LNCaP clone FGC (cell line): ENCODE data around the gene NOM1.
A peak's percentile ranks its signal among the peaks of the same experiment; 100 is the strongest.
"Not testable (repeated sequence)": the region's sequence is repeated elsewhere in the genome, so short reads cannot be mapped to it uniquely, and the experiment has no call there.

ENCODE experiments used
- DNase-seq: peaks from one replicate; pipeline ENCODE4 v3.0.0-alpha.2; 2011; ENCODE audit warnings: low read depth
- H3K4me3 ChIP-seq: 2 replicates; pipeline ENCODE4 v1.5.1; 2011; ENCODE audit warnings: mild to moderate bottlenecking, low read depth, low read length, control low read depth
- TF ChIP-seq, protein P1 (sequence below): IDR thresholded peaks from 2 replicates; pipeline ENCODE4 v1.5.1; 2012; ENCODE audit warnings: mild to moderate bottlenecking; ENCODE audit not compliant: control insufficient read depth, insufficient read depth; ENCODE audit errors: extremely low read depth

Gene NOM1

GRCh38 chr7:156932006-156932405 lies 17.5 kb upstream of the NOM1 start:
- H3K4me3 ChIP-seq = 0 out of 2 replicates have a peak overlapping the region, but pooled peaks have one; percentile 14
- TF ChIP-seq, protein P1, sequence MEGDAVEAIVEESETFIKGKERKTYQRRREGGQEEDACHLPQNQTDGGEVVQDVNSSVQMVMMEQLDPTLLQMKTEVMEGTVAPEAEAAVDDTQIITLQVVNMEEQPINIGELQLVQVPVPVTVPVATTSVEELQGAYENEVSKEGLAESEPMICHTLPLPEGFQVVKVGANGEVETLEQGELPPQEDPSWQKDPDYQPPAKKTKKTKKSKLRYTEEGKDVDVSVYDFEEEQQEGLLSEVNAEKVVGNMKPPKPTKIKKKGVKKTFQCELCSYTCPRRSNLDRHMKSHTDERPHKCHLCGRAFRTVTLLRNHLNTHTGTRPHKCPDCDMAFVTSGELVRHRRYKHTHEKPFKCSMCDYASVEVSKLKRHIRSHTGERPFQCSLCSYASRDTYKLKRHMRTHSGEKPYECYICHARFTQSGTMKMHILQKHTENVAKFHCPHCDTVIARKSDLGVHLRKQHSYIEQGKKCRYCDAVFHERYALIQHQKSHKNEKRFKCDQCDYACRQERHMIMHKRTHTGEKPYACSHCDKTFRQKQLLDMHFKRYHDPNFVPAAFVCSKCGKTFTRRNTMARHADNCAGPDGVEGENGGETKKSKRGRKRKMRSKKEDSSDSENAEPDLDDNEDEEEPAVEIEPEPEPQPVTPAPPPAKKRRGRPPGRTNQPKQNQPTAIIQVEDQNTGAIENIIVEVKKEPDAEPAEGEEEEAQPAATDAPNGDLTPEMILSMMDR = no peak
- peak; percentile 92 for DNase-seq

GRCh38 chr7:156935250-156935649 lies 14.3 kb upstream of the NOM1 start:
- TF ChIP-seq, protein P1 = no peak
- H3K4me3 ChIP-seq = no peak overlapping the region
- no peak for DNase-seq

GRCh38 chr7:156936766-156937165 lies 12.7 kb upstream of the NOM1 start:
- H3K4me3 ChIP-seq, DNase-seq: not testable (repeated sequence)

DNA sequence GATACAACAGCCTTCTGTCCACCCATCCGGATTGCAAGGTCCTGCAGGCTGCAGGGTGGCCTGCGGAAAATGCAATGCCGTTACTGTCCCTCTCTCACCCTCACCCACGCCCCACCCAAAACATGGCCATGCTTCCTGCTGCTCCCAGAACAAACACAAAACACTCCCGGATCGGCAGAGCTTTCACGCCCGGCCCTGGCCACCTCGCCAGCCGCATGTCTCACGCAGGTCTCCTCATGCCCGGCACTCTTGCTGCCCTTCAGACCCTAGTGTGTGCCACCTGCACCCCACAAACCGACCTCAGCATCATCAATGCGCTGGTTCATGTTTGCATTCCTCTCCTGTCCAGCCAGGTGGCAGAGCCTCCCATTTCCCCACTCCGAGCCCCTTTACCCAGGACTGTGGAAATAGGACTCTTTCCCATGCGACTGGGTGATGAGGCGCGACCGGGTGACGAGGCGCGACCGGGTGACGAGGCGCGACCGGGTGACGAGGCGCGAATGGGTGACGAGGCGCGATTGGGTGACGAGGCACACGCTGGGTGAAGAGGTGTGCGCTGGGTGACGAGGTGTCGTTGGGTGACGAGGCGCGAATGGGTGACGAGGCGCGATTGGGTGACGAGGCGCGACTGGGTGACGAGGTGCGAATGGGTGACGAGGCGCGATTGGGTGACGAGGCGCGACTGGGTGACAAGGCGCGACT lies 8.9 kb upstream of the NOM1 start:
- TF ChIP-seq, protein P1 = no peak
- no peak for DNase-seq
- no peak overlapping the region for H3K4me3 ChIP-seq

- no peak for DNase-seq
- no peak overlapping the region for H3K4me3 ChIP-seq
- TF ChIP-seq, protein P1 = no peak
These were observed 7.9 kb upstream of the NOM1 start for GRCh38 chr7:156941393-156942182.

DNA sequence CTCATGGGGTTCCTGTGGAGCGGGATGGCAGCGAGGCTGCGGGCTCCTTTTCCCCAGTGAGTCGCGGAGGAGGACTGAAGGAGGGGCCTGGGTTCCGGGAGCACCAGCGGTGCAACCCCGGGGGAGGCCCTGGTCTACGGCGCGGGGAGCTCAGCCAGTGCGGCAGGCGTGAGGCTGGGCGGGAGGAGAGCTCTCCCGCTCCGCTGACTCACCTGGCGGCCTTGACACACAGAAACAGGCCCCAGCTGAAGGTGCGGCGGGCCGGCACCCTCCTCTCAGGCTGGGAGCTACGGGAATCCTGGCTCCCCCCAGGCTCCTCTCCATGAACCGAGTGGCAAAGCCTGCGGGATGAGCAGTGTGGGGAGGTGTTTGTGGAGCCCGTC lies 6.8 kb upstream of the NOM1 start:
- TF ChIP-seq, protein P1 = no peak
- no peak overlapping the region for H3K4me3 ChIP-seq
- no peak for DNase-seq

DNA sequence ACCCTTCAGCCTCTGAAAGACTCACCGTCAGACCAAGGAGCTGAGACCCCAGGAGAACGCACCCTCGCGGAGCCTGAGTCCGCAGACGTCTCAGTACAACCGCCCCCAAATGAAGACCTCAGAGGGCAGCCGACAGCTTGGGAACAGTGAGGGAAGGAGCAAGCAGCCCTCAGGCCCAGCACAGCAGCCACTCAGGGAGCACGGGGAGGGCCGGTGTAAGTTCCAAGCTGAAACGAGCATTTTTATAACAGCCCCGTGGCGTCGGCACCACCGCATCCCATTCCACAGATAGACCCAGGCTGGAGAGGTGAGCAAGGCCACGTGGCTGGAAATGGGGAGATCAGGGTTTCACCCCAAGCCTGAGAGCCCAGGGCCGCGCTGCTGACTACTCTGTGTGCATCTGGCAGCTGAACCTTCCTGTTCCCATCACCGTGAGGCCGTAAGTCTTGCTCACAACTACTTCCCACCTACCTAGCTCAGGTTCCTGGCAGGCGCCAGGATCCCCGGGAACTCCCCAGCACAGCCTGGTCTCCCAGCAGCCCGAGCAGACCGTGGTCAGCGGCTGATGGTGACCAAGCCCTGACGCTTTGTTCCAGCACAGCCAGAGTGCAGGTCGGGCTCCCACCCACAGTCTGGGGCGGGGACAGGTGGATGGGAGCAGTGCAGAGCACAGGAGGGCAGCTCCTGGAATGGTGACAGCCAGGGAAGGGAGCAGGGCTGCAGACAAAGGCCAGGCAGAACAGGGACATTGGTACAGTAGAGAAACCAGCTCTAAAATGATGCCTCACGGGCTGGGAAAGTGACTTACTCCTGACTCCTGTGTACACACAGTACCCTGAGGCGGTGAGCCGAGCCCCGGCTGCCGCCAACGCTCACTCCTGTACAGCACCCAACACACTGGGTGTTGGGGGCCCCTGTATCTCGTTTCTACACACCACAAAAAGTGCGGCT lies 6.1 kb upstream of the NOM1 start:
- no peak overlapping the region for H3K4me3 ChIP-seq
- TF ChIP-seq, protein P1 = no peak
- DNase-seq = no peak
